Activated CD4-positive, alpha-beta T cell treated with anti-CD3 and anti-CD28 coated beads, Interleukin-2, amount 50 U/mL, for 24 hours (primary cell): ENCODE measurements around the gene ATM.

Experiments used
- DNase-seq, 2 donors: peaks; one replicate each; pipeline ENCODE4 v3.0.0-alpha.2; 2020; ENCODE audit warnings: low read depth in 1 of 2, low spot score in 1 of 2

Gene ATM, protein sequence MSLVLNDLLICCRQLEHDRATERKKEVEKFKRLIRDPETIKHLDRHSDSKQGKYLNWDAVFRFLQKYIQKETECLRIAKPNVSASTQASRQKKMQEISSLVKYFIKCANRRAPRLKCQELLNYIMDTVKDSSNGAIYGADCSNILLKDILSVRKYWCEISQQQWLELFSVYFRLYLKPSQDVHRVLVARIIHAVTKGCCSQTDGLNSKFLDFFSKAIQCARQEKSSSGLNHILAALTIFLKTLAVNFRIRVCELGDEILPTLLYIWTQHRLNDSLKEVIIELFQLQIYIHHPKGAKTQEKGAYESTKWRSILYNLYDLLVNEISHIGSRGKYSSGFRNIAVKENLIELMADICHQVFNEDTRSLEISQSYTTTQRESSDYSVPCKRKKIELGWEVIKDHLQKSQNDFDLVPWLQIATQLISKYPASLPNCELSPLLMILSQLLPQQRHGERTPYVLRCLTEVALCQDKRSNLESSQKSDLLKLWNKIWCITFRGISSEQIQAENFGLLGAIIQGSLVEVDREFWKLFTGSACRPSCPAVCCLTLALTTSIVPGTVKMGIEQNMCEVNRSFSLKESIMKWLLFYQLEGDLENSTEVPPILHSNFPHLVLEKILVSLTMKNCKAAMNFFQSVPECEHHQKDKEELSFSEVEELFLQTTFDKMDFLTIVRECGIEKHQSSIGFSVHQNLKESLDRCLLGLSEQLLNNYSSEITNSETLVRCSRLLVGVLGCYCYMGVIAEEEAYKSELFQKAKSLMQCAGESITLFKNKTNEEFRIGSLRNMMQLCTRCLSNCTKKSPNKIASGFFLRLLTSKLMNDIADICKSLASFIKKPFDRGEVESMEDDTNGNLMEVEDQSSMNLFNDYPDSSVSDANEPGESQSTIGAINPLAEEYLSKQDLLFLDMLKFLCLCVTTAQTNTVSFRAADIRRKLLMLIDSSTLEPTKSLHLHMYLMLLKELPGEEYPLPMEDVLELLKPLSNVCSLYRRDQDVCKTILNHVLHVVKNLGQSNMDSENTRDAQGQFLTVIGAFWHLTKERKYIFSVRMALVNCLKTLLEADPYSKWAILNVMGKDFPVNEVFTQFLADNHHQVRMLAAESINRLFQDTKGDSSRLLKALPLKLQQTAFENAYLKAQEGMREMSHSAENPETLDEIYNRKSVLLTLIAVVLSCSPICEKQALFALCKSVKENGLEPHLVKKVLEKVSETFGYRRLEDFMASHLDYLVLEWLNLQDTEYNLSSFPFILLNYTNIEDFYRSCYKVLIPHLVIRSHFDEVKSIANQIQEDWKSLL (N-terminal part only)

DNA sequence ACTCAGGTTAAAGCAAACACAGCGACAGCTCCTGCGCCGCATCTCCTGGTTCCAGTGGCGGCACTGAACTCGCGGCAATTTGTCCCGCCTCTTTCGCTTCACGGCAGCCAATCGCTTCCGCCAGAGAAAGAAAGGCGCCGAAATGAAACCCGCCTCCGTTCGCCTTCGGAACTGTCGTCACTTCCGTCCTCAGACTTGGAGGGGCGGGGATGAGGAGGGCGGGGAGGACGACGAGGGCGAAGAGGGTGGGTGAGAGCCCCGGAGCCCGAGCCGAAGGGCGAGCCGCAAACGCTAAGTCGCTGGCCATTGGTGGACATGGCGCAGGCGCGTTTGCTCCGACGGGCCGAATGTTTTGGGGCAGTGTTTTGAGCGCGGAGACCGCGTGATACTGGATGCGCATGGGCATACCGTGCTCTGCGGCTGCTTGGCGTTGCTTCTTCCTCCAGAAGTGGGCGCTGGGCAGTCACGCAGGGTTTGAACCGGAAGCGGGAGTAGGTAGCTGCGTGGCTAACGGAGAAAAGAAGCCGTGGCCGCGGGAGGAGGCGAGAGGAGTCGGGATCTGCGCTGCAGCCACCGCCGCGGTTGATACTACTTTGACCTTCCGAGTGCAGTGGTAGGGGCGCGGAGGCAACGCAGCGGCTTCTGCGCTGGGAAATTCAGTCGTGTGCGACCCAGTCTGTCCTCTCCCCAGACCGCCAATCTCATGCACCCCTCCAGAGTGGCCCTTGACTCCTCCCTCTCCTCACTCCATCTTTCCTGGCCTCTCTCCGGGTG lies at the start of gene ATM, which contains the start of gene NPAT:
Gene ATM (plus strand): TSS at position 494 of the 774 bp plus-strand sequence. CDS start 4,558 bp downstream, outside the sequence.
Gene NPAT (minus strand): TSS at position 65 of the 774 bp plus-strand sequence. CDS start 102 bp downstream, outside the sequence.
- DNase-seq = peak; percentile 95 to 97

DNA sequence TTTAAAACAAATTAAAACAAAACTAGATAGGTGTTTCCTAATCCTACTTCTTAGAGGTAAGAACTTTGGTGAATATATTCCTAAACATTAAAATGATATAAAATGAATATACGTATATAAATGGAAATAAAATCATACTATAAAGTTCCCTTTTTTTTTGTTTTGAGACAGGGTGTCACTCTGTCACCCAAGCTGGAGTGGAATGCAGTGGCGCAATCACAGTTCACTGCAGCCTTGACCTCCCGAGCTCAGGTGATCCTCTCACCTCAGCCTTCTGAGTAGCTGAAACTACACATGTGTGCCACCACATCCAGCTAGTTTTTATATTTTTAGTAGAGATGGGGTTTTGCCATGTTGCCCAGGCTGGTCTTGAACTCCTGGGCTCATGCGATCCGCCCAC lies 45.3 kb upstream of the ATM start:
- no peak for DNase-seq

DNA sequence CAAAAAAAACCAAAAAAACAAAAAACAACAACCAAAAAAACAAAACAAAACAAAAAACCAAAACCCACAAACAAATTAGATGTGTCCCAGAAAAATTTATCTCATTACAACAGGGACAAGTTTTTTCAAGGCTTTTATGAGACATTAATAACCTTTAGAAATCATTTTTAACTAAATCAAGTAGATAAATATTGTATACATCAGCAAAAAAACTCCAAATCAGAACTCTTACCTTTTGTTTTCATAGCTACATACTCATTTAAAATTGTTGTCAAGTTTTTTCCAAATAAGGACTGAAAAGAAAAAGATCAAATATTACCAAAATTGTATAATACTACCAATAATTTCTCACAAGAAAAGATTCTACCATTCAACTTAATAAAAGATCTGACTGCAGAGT lies 29.1 kb upstream of the ATM start:
- DNase-seq = no peak

DNA sequence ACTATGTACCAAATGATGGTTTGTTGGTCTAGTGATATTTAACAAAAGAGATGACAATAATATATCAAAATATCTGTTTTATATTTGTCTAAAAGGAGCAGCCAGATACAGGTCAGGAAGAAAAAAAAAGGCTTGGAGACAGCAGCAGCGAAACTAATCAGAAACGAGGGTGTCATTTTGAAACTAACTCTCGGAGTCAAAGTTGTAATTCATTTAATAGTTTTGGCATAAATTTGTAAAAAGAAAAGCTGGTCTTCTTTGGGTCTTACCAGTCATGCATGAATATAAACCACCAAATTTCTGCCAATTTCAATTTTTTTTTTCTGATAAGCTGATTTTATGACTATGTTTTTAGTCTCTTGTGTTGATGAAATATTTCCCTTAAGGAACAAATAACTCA lies 26.0 kb upstream of the ATM start:
- no peak for DNase-seq

DNA sequence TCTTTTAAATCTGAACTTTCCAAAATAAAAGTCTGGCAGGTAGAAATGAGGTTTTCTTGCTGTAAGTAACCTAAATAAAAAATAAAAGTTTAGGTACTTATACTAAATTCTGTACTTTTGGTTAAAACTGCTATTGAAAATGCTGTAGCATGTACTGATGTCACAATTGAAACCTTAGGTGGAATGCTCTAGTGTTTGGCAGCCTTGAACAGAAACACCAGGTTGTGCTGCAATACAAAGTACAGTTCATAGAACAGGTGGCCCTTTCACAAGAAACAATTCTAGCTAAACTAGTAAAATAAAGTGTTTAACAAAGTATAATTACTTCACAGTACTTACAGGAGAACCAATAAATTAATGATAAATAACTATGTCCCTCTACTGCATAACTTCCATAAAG lies 25.5 kb upstream of the ATM start:
- no peak for DNase-seq

DNA sequence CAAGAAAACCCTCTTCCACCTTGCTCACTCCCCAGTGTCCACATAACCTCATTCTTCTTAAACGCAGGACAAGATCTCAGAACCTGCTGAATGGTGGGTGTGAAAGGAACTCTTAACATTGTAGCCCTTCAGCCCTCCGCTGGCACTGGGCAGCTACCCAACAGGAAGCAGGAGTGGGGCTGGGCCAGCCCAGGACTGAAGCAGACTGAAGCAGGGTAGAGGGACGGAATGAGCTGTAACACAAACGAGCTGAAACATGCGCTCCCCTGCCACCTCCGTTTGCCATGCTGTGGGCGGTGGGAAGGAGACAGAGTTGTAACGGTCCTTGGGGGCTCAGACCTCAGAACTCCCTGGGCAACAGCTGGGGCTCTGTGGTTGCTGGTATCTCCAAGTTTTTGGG lies 24.0 kb upstream of the ATM start:
- DNase-seq = no peak

DNA sequence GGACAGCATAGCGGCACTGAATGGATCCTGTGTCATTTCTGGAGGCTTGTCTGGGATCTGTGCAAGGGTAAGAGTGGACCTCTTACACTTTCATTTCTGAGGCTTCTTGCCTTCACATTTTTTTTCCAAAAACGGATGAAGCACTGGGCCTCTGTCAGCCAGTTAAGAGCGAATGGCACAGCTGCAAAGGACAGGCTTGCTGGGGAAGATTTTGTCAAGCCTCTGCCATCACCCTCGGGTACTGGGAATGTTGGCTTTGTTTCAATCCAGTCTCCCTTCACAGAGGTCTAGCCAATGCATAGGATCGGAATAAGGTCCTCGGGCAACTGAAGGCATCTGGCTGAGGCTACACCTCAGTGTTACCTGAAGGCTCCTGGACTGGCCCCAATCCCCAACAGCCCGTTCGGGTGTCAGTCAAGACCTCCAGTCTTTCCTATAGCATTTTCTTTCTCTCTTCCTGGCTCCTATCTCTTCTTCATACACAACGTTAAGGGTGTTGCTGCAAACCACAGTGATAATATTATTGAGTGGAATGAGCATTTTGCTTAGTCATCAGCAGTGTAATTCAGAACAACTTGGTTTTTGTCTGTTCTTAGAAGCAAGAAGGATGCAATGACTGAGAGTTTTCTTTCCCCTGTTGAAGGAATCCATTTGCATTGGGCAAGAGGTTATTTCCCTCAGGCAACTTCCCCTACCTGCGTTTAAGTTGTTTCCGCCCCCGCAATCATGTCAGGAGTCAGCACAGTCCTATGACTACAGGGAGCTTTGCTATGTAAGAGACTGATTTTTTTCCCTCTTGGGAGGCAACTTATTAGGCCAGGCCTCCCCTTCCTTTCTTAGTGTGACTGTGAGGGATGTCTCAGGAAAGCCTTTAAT lies 23.2 kb upstream of the ATM start:
- peak; percentile 48 to 77 for DNase-seq

DNA sequence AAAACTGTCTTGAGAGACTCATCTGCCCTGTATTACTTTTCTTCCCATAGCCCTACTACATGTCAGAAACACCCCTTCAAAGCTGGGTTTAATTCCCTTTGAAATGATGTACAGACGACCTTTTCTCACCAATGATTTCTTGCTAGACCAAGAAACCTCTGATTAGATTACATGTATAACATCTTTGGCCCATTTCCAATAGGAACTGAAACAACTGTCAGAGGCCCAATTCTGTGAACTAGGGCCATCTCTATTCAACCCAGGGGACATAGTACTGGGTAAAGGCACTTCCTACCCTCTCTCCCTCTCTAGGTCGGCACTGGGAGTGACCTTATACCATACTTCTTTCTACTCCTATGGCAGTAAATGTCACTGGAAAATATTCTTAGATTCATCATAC lies 19.8 kb upstream of the ATM start:
- DNase-seq = no peak

DNA sequence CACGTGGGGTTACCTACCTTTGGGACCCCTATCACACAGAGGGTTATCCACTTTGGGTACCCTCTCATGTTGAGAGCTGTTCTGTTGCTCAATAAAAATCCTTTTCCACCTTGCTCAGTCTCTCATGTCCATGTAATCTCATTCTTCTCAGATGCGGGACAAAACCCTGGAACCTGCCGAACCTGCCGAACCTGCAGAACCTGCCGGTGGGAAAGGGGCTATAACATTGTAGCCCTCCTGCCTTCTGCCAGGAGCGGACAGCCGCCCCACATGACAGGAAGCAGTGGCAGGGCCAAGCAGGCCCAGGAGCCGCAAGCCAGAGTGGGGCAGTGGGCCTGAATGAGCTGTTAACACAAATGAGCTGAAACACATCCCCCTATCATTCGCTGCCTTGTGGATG lies 18.5 kb upstream of the ATM start:
- no peak for DNase-seq

DNA sequence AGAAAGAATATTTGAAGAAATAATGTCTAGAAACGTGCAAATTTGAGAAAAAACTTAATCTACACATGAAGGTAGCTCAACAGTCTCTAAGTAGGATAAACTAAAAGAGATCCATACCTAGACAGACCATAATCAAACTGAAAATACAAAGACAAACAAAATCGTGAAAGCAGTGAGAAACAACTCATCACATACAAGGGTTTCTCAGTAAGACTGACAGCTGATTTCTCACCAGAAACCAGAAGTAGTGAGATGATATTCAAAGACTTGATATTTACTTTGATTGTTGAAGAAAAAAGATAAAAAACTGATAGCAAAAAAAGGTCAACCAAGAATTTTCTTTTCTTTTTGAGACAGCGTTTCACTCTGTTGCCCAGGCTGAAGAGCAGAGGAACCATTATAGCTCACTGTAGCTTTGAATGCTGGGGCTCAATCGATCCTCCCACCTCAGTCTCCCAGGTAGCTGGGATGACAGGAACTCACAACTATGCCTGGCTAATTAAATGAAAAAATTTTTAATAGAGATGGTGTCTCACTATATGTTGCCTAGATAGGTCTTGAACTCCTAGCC lies 17.9 kb upstream of the ATM start:
- no peak for DNase-seq

DNA sequence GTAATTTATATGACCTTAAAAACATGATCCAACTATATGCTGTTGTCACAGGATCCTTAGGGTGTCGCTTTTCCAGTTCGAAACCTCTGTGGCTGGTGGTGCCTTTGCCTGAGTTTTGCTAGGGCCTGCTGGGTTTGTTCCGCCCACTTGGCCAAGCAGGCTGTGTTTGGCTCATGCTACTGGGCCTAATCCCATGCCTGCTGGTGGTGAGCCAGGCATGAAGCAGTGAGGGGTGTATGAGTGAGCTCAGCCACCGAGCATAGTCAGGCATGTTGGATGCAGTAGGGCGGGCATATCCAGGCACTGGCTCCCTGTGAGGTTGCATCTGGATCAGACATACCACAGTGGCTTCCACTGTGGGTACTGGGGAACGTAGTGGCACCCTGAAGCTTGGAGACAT lies 16.7 kb upstream of the ATM start:
- DNase-seq = no peak

DNA sequence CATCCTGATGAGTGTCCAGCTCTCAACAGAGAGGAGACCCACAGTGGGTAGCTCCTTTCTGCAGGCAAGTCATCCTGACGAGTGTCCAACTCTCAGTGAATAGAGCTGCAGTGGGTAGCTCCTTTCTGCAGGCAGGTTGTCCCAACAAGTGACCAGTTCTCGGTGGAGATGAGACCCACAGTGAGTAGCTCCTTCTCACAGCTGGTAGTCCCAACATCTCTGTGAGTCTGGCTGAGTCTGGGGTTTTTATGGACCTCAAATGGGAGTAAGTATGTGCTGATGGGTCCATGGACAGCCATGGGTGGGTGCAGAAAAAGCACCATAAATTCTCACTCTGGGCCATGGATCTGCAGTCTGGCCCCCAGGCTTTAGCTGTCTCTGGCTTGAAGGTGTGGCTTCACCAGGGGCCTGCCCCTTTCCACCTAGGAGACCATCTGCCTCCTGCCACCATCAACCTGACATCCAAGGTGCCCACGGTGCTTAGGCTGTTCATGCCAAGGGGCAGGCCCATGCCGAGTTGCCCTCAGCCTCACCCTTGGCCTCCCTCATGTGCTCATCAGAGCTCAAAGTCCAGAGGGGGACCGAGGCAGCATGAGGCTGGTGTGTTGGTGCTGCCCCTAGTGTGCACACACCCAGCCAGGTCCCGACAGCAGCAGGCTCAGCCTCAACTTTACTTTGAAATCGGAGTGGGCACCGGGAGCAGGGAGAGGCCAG lies 15.7 kb upstream of the ATM start:
- no peak for DNase-seq

DNA sequence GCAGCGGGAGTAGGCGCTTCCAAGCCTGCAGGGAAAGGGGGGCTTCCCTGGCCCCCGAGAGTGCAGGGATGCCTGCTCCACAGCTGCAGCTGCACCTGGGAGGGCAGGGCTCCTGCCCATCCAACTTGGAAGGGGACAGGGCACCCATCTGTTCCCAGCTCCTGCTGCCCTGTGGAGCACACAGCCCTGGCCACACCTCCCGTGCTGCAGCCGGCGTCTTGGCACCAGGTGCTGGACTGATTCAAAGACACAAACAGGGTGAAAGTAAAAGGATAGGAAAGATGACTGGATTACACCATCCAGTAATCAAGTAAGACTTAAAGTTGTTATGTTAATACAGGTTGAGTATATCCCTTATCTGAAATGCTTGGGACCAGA lies 15.2 kb upstream of the ATM start:
- DNase-seq = no peak

DNA sequence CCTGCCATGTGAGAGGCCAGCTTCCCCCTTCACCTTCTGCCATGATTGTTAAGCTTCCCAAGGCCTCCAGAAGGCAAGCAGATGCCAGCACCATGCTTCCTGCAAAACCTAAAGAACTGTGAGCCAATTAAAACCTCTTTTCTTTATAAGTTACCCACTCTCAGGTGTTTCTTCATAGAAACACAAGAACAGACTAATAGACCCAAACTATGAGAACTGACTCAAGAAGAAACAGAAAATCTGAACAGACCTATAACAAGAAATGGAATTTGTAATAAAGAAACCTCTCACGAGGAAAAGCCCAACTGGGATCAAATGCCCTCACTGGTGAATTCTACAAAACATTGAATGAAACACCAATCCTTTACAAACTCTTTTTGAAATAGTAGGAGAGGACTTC lies 12.4 kb upstream of the ATM start:
- no peak for DNase-seq

DNA sequence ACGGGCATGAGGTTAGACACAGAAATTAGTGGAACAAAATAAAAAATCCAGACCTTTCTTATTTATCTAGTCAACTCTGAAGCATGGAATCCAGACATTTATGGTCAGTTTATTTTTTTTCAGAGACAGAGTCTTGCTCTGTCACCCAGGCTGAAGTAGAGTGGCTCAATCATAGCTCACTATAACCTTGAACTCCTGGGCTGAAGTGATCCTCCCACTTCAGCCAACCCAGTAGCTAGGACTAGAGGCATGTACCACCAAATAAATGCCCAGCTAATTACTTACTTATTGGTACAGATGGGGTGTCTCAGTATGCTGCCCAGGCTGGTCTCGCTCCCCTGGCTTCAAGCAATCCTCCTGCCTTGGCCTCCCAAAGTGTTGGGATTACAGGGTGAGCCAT lies 9.1 kb upstream of the ATM start:
- no peak for DNase-seq

DNA sequence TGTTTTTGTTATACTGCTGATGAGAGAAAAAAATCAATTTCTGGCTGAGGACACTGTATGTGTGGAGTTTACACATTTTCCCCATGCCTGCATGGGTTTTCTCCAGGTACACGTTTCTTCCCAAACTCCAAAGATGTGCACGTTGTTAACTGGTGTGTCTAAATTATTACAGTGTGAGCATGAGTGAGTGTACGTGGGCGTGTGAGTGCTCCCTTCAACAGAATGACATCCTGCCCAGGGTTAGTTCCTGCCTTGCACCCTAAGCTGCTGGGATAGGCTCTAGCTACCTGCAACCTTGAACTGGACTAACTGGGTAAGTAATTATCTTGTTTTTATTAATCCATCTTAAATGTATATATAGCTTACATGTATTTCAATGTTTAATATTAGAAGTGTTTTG lies 5.9 kb upstream of the ATM start:
- no peak for DNase-seq

DNA sequence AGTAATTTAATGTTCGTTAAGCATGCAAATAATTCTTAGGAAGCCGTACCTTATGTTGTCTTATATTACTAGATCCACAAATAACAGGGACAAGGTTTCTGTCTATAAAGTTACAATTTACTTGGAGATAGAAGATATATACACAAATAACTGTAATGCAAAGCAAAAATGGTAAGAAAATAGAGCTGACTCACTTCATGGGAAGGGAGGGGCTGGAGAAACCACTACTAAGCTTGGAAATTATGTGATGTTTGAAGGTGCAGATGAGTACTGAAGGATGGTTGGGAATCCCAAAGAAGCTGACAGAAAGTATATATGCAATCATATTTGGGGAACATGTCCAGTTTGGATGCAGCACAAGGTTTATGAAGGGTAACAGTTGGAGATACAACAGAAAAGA lies 4.4 kb upstream of the ATM start:
- DNase-seq = no peak

DNA sequence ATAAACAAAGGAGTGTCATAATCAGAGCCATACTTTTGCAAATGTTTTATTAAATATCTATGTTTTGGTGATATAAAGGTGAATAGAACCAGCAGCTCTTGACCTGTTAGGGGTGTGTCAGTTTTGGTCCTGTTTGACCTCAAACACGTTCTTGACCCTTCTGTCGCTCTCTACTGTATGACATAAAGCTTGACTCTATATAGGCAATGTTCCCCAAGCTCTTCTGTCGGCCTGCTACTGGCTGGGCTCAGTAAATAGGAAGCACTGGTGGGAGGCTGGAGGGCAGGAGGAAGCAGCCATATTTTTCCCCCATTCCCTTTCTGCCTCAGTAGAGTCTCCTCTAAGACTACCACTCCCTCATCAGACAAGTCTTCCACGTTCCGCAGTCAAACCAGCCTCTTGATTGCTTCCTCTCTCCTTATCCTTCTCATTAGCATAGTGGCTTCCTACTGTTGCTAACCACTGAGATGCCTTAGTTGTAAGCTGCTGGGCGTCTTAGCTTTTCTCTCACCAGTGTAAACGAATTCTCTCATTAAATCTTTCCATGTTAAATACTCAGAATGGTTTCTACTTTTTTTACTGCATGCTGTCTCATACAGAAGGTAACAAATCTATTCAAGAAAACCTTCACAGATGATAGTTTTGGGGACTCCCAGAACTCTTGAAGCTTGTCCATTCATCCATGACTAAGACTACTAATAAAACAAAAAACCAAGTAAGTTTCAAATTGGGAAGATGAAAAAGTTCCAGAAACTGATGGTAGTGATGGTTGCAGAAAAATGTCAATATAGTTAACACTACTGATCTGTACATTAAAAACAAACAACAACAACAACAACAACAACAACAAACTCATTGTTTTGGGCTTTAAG lies 3.7 kb upstream of the ATM start:
- DNase-seq = no peak
